ENCODE data around the gene SHISA8. TPM values are rescaled to one million over a fixed set of nuclear protein-coding genes. Genes with fewer than 3 reads are reported as not detected.

Gene SHISA8
- polyA plus RNA-seq, 3 donors from 2014 or later: not detected

- H3K27ac Mint-ChIP-seq: no peak overlapping the region
- H3K27me3 Mint-ChIP-seq (ENCODE audit: low read depth in 3 of 3): peaks cover 2 to 11% (median 5%) of the 10 kb centered on the region in 3 donors
- H3K4me3 Mint-ChIP-seq: peak overlapping the region; percentile 45 to 69 (median 64)
Observed at GRCh38 chr22:41925783-41926460, 11.0 kb upstream of the SHISA8 start.

GRCh38 chr22:41923595-41924276 lies 8.9 kb upstream of the SHISA8 start:
- Mint-ChIP-seq H3K9me3 (no peaks in the 10 kb centered on the region), H3K4me1 (peaks cover 13% of the 10 kb centered on the region in 2 donors), H3K27ac (no peak overlapping the region), H3K4me3 (no peak overlapping the region), H3K36me3 (no peaks in the 10 kb centered on the region), H3K27me3 (ENCODE audit: low read depth in 3 of 3) (peaks cover 5 to 11% (median 5%) of the 10 kb centered on the region in 3 donors)
- no peak for DNase-seq

More at GRCh38 chr22:41925783-41926460, 11.0 kb upstream of the SHISA8 start:
- Mint-ChIP-seq H3K4me1 (peaks cover 3 to 6% of the 10 kb centered on the region in 2 donors), H3K36me3 (no peaks in the 10 kb centered on the region), H3K9me3 (no peaks in the 10 kb centered on the region)
- peak; percentile 62 to 70 (median 69) for DNase-seq

- Mint-ChIP-seq H3K9me3 (no peaks in the 10 kb centered on the region), H3K4me1 (peaks cover 13 to 16% of the 10 kb centered on the region in 2 donors), H3K27ac (no peak overlapping the region), H3K27me3 (ENCODE audit: low read depth in 3 of 3) (peaks cover 5 to 11% (median 7%) of the 10 kb centered on the region in 3 donors), H3K36me3 (no peaks in the 10 kb centered on the region), H3K4me3 (no peak overlapping the region)
- DNase-seq: no peak
Observed at GRCh38 chr22:41922940-41923594, 8.2 kb upstream of the SHISA8 start.

- H3K4me1 Mint-ChIP-seq: peaks cover 13 to 18% of the 10 kb centered on the region in 2 donors
- DNase-seq: no peak
- H3K4me3 Mint-ChIP-seq: no peak overlapping the region
- H3K27ac Mint-ChIP-seq: no peak overlapping the region
- H3K9me3 Mint-ChIP-seq: no peaks in the 10 kb centered on the region
- no peaks in the 10 kb centered on the region for H3K36me3 Mint-ChIP-seq
- peaks cover 5 to 9% (median 5%) of the 10 kb centered on the region in 3 donors for H3K27me3 Mint-ChIP-seq (ENCODE audit: low read depth in 3 of 3)
Observed at GRCh38 chr22:41922328-41922727, 7.5 kb upstream of the SHISA8 start.

GRCh38 chr22:41920271-41920976 lies 5.5 kb upstream of the SHISA8 start:
- no peaks in the 10 kb centered on the region for H3K9me3 Mint-ChIP-seq
- no peak for DNase-seq
- peaks cover 13 to 18% of the 10 kb centered on the region in 2 donors for H3K4me1 Mint-ChIP-seq
- H3K4me3 Mint-ChIP-seq: peak overlapping the region; percentile 53 to 80 (median 74)
- no peaks in the 10 kb centered on the region for H3K36me3 Mint-ChIP-seq
- peaks cover 8 to 21% (median 11%) of the 10 kb centered on the region in 3 donors for H3K27me3 Mint-ChIP-seq (ENCODE audit: low read depth in 3 of 3)
- H3K27ac Mint-ChIP-seq: no peak overlapping the region

- Mint-ChIP-seq H3K4me1 (peaks cover 8 to 18% of the 10 kb centered on the region in 2 donors), H3K9me3 (no peaks in the 10 kb centered on the region), H3K4me3 (peak overlapping the region; percentile 65 to 80 (median 71)), H3K27ac (peak overlapping the region in 1 of 6 donors; percentile 37), H3K36me3 (no peaks in the 10 kb centered on the region), H3K27me3 (ENCODE audit: low read depth in 3 of 3) (peaks cover 11 to 18% (median 13%) of the 10 kb centered on the region in 3 donors)
- DNase-seq: peak in 2 of 3 donors; percentile 34 to 45
Observed at GRCh38 chr22:41919357-41920224, 4.7 kb upstream of the SHISA8 start.

GRCh38 chr22:41917903-41918791 lies 3.3 kb upstream of the SHISA8 start:
- Mint-ChIP-seq H3K4me3 (peak overlapping the region; percentile 29 to 69 (median 59)), H3K27me3 (ENCODE audit: low read depth in 3 of 3) (peaks cover 12 to 22% (median 13%) of the 10 kb centered on the region in 3 donors), H3K4me1 (peaks cover 8 to 18% of the 10 kb centered on the region in 2 donors), H3K27ac (no peak overlapping the region), H3K36me3 (no peaks in the 10 kb centered on the region), H3K9me3 (no peaks in the 10 kb centered on the region)
- no peak for DNase-seq

GRCh38 chr22:41917375-41917902 lies 2.6 kb upstream of the SHISA8 start:
- no peak for DNase-seq
- no peak overlapping the region for H3K4me3 Mint-ChIP-seq
- no peak overlapping the region for H3K27ac Mint-ChIP-seq
- H3K27me3 Mint-ChIP-seq (ENCODE audit: low read depth in 3 of 3): peaks cover 15 to 25% (median 15%) of the 10 kb centered on the region in 3 donors
- peaks cover 8 to 18% of the 10 kb centered on the region in 2 donors for H3K4me1 Mint-ChIP-seq
- no peaks in the 10 kb centered on the region for H3K9me3 Mint-ChIP-seq
- H3K36me3 Mint-ChIP-seq: no peaks in the 10 kb centered on the region

GRCh38 chr22:41916745-41917358 lies 2.0 kb upstream of the SHISA8 start:
- Mint-ChIP-seq H3K36me3 (no peaks in the 10 kb centered on the region), H3K4me1 (peaks cover 8 to 19% of the 10 kb centered on the region in 2 donors), H3K27ac (no peak overlapping the region), H3K27me3 (ENCODE audit: low read depth in 3 of 3) (peaks cover 15 to 26% (median 16%) of the 10 kb centered on the region in 3 donors), H3K4me3 (peak overlapping the region in 1 of 5 donors; percentile 21), H3K9me3 (no peaks in the 10 kb centered on the region)
- DNase-seq: no peak

GRCh38 chr22:41915786-41916493 lies 1.1 kb upstream of the SHISA8 start:
- peak overlapping the region; percentile 52 to 68 (median 59) for H3K4me3 Mint-ChIP-seq
- H3K36me3 Mint-ChIP-seq: no peaks in the 10 kb centered on the region
- DNase-seq: no peak
- H3K4me1 Mint-ChIP-seq: peaks cover 12 to 21% of the 10 kb centered on the region in 2 donors
- H3K9me3 Mint-ChIP-seq: no peaks in the 10 kb centered on the region
- H3K27me3 Mint-ChIP-seq (ENCODE audit: low read depth in 3 of 3): peaks cover 17 to 30% (median 19%) of the 10 kb centered on the region in 3 donors
- H3K27ac Mint-ChIP-seq: no peak overlapping the region

GRCh38 chr22:41914611-41915034 lies 251 bp downstream of the SHISA8 start:
- DNase-seq: no peak
- H3K27me3 Mint-ChIP-seq (ENCODE audit: low read depth in 3 of 3): peaks cover 16 to 30% (median 17%) of the 10 kb centered on the region in 3 donors
- H3K9me3 Mint-ChIP-seq: no peaks in the 10 kb centered on the region
- no peak overlapping the region for H3K4me3 Mint-ChIP-seq
- H3K36me3 Mint-ChIP-seq: no peaks in the 10 kb centered on the region
- H3K4me1 Mint-ChIP-seq: peaks cover 12 to 18% of the 10 kb centered on the region in 2 donors
- no peak overlapping the region for H3K27ac Mint-ChIP-seq
